ENCODE data around the gene ADAP1. TPM values are rescaled to one million over a fixed set of nuclear protein-coding genes. Genes with fewer than 3 reads are reported as not detected.

The ADAP1 gene
- total RNA-seq, 1 experiment from 2014 or later, result 3.1 TPM

DNA sequence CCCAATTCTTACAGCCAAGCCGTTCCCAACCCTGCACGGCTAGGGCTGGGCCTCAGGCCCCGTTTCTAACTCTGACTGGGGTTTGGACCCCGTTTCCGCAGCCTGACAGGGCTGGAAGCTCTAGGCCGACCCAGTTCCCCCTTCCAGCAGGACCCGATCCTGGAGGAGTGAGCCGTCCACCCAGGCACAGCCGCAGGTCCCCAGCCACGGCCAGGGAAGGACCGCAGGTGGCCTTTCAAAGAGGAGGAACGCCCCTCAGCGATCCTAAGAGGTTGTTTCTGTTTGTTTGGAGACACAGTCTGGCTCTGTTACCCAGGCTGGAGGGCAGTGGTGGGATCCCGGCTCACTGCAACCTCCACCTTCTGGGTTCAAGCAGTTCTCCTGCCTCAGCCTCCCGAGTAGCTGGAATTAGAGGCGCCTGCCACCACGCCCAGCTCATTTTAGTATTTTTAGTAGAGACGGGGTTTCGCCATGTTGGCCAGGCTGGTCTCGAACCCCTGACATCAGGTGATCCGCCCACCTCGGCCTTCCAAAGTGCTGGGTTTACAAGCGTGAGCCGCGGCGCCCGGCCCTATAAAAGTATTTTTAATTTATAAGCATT lies 78.9 kb downstream of the ADAP1 start:
- Histone ChIP-seq H3K27ac (ENCODE audit: low read length) (peak overlapping the region; percentile 85), H3K36me3 (ENCODE audit: control insufficient read depth, insufficient read depth, low read length) (no peaks in the 10 kb centered on the region; the same call in none of the 2 replicates), H3K4me1 (ENCODE audit: control insufficient read depth, insufficient read depth, low read length) (peaks cover 32% of the 10 kb centered on the region), H3K4me3 (ENCODE audit: low read depth in 2 of 2, low read length in 2 of 2) (peak overlapping the region; percentile 27 to 53), H3K27me3 (ENCODE audit: control insufficient read depth, insufficient read depth, low read length) (no peaks in the 10 kb centered on the region), H3K9me3 (ENCODE audit: control insufficient read depth, insufficient read depth, low read depth, low read length) (no peaks in the 10 kb centered on the region)
- TF ChIP-seq, protein P1, sequence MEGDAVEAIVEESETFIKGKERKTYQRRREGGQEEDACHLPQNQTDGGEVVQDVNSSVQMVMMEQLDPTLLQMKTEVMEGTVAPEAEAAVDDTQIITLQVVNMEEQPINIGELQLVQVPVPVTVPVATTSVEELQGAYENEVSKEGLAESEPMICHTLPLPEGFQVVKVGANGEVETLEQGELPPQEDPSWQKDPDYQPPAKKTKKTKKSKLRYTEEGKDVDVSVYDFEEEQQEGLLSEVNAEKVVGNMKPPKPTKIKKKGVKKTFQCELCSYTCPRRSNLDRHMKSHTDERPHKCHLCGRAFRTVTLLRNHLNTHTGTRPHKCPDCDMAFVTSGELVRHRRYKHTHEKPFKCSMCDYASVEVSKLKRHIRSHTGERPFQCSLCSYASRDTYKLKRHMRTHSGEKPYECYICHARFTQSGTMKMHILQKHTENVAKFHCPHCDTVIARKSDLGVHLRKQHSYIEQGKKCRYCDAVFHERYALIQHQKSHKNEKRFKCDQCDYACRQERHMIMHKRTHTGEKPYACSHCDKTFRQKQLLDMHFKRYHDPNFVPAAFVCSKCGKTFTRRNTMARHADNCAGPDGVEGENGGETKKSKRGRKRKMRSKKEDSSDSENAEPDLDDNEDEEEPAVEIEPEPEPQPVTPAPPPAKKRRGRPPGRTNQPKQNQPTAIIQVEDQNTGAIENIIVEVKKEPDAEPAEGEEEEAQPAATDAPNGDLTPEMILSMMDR (IDR thresholded peaks at IDR 0.05), result no peak
- TF ChIP-seq TCF7L2 (IDR thresholded peaks at IDR 0.05; ENCODE audit: low read depth, low read length), result no peak
- TF ChIP-seq, protein P2, sequence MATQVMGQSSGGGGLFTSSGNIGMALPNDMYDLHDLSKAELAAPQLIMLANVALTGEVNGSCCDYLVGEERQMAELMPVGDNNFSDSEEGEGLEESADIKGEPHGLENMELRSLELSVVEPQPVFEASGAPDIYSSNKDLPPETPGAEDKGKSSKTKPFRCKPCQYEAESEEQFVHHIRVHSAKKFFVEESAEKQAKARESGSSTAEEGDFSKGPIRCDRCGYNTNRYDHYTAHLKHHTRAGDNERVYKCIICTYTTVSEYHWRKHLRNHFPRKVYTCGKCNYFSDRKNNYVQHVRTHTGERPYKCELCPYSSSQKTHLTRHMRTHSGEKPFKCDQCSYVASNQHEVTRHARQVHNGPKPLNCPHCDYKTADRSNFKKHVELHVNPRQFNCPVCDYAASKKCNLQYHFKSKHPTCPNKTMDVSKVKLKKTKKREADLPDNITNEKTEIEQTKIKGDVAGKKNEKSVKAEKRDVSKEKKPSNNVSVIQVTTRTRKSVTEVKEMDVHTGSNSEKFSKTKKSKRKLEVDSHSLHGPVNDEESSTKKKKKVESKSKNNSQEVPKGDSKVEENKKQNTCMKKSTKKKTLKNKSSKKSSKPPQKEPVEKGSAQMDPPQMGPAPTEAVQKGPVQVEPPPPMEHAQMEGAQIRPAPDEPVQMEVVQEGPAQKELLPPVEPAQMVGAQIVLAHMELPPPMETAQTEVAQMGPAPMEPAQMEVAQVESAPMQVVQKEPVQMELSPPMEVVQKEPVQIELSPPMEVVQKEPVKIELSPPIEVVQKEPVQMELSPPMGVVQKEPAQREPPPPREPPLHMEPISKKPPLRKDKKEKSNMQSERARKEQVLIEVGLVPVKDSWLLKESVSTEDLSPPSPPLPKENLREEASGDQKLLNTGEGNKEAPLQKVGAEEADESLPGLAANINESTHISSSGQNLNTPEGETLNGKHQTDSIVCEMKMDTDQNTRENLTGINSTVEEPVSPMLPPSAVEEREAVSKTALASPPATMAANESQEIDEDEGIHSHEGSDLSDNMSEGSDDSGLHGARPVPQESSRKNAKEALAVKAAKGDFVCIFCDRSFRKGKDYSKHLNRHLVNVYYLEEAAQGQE (IDR thresholded peaks at IDR 0.05; ENCODE audit: insufficient read depth in 1 of 2, low read depth in 2 of 2, low read length in 1 of 2), result no peak
- TF ChIP-seq SIN3A (IDR thresholded peaks at IDR 0.05; ENCODE audit: borderline replicate concordance, insufficient read depth, low read depth, low read length), result no peak
- TF ChIP-seq POLR2AphosphoS5 (IDR thresholded peaks at IDR 0.05; ENCODE audit: low read depth, low read length), result no peak
- ChIA-PET CTCF (no interaction called here), POLR2A (no interaction called here)
- ATAC-seq, result no peak; the same call in 1 of the 2 replicates
- in situ Hi-C loops (cut with HindIII; ENCODE audit: low pct_unique_long_range_greater_than_20kb, low sequenced_read_pairs) (no loop called here), intact Hi-C loops (cut with micrococcal nuclease; ENCODE audit: unreplicated experiment) (no loop called here)
- TSS peak; percentile 89 for BruUV-seq (replicated peaks)
- DNase-seq (ENCODE audit: low read depth, low spot score), result no peak

DNA sequence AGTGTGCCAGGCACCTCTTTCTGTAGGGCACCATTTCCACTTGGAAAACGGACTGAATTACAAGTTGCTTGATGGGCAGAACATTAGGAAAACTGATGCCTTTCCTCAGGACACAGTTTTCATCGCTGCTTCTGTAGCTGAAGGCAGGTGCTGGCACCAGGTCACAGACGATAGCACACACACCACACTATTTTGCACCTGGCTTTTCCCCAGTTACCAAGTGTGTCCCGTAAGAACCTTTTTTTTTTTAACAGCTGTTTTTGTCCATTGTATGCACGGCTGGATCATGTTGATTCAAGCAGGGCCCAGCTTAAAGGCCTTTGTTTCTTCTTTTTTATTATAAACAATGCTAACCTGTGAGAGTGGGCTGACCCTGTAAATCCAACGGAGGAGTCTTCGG lies 79.4 kb downstream of the ADAP1 start:
- H3K9me3 ChIP-seq (ENCODE audit: control insufficient read depth, insufficient read depth, low read depth, low read length), result no peaks in the 10 kb centered on the region
- ChIA-PET CTCF (no interaction called here), POLR2A (no interaction called here)
- H3K27ac ChIP-seq (ENCODE audit: low read length), result peak overlapping the region; percentile 85
- TF ChIP-seq SIN3A (IDR thresholded peaks at IDR 0.05; ENCODE audit: borderline replicate concordance, insufficient read depth, low read depth, low read length), result no peak
- TF ChIP-seq POLR2AphosphoS5 (IDR thresholded peaks at IDR 0.05; ENCODE audit: low read depth, low read length), result no peak
- TF ChIP-seq, protein P1 (IDR thresholded peaks at IDR 0.05), result no peak
- TF ChIP-seq, protein P2 (IDR thresholded peaks at IDR 0.05; ENCODE audit: insufficient read depth in 1 of 2, low read depth in 2 of 2, low read length in 1 of 2), result no peak
- no peak for ATAC-seq
- BruUV-seq (replicated peaks), result no TSS peak
- in situ Hi-C loops (cut with HindIII; ENCODE audit: low pct_unique_long_range_greater_than_20kb, low sequenced_read_pairs) (no loop called here), intact Hi-C loops (cut with micrococcal nuclease; ENCODE audit: unreplicated experiment) (no loop called here)
- H3K36me3 ChIP-seq (ENCODE audit: control insufficient read depth, insufficient read depth, low read length), result no peaks in the 10 kb centered on the region; the same call in none of the 2 replicates
- H3K4me1 ChIP-seq (ENCODE audit: control insufficient read depth, insufficient read depth, low read length), result peaks cover 29% of the 10 kb centered on the region
- H3K27me3 ChIP-seq (ENCODE audit: control insufficient read depth, insufficient read depth, low read length), result no peaks in the 10 kb centered on the region
- no peak for DNase-seq (ENCODE audit: low read depth, low spot score)
- no peak overlapping the region for H3K4me3 ChIP-seq (ENCODE audit: low read depth in 2 of 2, low read length in 2 of 2)
